SIG-M5 treated with dmso at 0.1 percent for 504 hours (cell line): Measurements from ENCODE around the gene CYP4F3.
A peak's percentile ranks its signal among the peaks of the same experiment; 100 is the strongest.
"Not testable (repeated sequence)": the region's sequence is repeated elsewhere in the genome, so short reads cannot be mapped to it uniquely, and the experiment has no call there.

Source experiments
- DNase-seq: peaks from one replicate; lab custom pipeline; 2025; ENCODE audit not compliant: unreplicated experiment; lab: John Stamatoyannopoulos, UW

The CYP4F3 gene

DNA sequence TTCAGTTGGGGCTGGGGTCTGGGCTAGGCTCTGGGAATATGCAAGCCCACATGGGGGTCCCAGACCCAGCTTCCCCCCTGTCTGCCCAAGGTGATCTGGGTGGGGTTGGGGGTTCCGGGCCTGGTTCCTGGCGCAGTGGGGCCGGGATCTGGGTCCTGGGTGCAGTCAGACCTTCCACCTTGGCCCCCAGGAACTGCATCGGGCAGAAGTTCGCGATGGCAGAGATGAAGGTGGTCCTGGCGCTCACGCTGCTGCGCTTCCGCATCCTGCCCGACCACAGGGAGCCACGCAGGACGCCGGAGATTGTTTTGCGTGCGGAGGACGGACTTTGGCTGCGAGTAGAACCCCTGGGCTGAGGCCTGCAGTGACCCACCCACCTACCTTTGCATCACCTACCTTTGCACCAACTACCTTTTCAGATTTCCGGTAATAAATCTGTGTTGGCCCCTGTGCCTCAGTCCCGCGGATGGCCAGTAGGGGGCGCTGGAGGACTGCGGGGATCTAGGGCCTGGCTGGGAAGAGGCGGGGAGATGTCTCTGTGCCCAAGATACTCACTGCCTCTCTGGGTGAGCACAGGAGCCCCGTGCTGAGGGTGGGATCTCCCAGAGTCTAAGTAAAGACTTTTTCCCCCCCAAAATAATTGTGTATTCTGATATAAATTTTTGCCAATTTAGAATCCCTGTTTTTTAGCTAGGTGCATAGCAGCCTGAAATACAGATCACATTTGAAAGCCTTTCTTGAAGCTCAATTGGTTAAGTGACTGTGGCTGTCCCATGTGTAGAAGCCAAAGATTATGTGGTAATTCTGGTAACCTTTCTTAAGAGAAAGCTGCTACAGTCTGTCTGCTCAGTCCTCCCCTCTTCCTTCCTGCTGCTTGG lies 11.5 kb upstream of the CYP4F3 start:
- peak; percentile 50 for DNase-seq

DNA sequence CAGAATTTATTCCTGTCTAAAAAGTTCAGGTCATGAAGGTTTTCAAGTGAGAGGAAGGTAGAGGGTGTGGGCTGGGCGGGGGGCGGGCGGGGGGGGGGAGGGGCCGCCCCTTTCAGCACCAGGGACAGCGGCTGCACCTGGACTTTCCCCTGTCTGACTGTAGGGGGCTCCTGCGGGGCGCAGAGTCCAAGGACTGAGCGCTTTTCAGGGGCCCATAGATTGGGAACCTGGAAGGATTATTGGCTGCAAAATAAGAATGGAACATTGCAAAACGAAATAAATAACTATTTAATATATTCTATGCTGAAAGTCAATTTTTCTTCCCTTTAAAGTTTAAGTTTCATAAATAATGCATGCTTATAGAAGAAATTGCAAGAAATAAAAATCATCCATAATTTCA lies 8.9 kb upstream of the CYP4F3 start:
- peak; percentile 12 for DNase-seq

DNA sequence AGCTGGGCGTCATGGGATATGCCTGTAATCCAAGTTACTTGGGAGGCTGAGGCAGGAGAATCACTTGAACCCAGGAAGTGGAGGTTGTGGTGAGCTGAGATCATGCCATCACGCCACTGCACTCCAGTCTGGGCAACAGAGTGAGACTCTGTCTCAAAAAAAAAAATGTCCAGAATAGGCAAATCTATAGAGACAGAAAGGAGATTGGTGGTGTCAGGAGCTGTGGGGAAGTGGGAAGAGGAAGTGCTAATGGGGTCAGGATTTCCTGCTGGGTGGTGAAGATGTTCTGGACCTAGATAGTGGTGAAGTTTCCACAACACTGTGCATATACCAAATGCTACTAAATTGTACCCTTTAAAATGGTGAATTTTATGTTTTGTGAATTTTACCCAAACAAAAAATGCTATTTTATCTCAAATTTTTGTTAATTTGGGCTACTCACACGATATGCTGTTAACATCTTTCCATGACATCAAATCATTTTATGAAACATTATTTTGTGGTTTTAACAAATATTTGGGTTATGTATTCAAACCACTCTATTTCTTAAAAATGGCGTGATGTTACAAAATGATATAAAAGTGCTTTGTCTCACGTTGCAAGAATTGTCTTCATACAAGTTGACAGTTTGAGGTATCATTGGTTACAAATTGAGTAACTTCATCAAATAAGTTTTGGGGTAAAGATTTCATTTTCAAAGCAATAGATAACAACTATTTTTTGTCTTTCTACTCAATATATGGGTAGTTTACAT lies 7.4 kb upstream of the CYP4F3 start:
- peak; percentile 43 for DNase-seq

DNA sequence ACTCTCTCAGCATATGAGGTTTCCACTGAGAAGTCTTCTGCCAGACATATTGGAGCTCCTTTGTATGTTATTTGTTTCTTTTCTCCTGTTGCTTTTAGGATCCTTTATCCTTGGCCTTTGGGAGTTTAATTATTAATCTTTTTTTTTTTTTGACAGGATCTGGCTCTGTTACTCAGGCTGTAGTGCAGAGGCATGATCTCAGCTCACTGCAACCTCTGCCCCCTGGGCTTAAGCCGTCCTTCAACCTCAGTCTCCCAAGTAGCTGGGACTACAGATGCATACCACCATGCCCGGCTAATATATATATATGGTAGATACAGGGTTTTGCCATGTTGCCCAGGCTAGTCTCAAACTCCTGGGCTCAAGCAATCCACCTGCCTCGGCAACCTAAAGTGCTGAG lies 6.6 kb upstream of the CYP4F3 start:
- no peak for DNase-seq

DNA sequence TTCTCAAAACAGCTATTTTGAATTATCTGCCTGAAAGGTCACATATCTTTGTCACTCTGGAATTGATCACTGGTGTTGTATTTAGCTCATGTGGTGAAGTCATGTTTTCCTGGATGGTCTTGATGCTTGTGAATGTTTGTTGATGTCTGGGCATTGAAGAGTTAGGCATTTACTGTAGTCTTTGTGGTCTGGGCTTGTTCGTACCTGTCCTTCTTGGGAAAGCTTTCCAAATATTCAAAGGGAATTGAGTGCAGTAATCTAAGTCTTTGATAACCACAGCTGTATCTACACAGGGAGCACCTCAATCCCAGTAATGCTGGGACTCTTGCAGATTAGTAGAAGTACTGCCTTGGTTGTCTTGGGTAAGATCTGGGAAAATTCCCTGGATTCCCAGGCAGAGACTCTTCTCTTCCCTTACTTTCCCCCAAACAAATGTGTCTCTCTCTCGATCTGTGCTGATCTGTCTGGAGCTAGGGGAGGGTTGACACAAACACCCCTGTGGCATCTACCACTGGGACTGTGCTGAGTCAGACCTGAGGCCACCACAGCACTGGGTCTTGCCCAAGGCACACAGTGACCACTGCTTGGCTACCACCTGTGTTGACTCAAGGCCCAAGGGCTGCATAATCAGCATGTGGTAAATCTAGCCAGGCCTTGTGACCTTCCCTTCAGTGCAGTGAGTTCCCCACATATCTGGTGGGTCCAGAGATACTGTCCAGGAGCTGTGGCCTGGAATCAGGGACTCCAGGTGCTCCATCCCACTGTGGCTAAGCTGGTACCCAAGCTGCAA lies 5.5 kb upstream of the CYP4F3 start:
- no peak for DNase-seq

DNA sequence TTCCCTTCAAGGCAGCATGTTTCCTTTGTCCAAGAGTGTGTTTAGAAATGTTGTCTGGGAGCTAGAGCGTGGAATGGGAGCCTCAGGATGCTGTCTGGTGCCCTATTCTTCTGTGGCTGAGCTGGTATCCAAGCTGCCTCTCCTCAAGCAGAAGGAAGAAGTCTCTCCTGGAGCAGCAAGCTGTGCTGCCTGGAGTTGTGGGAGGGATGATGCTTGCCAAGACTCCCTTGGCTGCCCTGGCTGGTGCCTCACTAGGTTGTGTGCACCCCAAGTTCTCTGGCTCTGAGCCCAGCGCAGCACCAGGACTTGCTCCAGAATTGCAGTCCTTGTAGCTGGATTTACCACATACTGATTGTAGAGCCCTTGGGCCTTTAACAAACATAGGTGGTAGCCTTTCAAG lies 4.7 kb upstream of the CYP4F3 start:
- no peak for DNase-seq

DNA sequence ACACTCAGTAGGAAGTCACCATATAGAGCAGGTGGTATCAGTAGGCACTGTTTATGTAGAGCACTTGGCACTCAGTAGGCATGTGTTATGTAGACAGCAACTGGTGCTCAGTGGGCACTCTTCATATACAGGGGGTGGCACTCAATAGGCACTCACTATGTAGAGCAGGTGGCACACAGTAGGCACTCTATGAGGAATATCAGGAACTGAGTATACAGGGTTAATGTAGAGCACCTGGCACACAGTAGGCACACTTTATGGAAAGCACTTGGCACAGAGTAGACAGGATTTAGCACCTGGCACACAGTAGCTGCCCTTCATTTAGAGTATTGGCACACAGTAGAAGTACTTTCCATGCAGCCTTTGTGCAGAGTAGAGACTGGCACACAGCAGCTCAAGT lies 1.1 kb upstream of the CYP4F3 start:
- no peak for DNase-seq

DNA sequence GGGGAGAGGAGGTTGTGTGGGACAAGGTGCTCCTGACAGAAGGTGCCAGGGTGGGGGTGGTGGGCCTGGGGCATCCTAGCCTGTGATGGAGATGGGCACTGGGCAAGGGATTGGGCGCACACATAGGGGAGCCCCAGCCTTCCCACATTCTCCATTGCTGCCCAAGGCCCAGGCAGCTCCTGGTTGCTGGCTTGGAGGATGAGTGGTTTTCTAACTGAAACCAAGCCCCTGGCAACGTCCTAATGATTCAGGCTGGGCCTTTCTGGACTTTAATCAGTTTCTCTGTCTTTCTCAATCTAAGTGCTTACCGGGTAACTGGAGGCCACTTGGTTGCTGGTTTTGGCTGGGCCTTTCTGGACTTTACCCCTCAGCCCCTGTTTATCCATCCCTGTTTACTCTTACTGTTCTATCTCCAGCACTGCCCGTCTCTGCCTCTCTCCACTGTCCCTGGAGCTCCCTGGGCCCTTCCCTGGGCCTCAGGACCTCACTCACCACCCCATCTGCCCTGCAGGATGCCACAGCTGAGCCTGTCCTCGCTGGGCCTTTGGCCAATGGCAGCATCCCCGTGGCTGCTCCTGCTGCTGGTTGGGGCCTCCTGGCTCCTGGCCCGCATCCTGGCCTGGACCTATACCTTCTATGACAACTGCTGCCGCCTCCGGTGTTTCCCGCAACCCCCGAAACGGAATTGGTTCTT lies 354 bp downstream of the CYP4F3 start:
- no peak for DNase-seq

DNA sequence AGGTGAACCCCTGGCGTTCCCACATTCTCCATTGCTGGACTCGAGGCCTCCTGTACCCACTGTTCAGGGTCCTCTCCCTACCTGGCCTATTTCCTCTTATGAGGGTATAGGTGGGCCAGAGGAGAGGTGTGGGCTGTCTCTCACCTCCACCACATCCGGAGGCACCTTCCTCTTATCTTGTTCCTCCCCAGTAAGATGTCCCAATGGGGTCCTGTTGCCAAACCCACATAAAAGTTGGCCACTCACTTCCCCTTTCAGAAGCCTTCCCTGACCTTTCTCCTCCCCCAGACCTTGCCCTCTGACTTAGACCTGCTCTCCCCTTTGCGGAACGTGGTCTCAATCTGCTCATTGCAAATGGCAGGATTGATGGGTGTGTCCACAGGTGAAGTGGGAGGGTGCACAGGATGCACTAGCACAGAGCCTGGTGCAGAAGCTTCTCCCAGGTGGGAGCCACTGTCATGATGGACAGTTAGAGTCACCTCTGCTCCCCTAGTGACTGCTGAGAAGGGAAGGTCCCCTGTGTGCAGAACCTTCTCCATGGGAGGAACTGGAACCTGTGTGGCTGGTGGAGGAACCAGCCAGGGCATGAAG lies 1.3 kb downstream of the CYP4F3 start:
- DNase-seq, result peak; percentile 17

DNA sequence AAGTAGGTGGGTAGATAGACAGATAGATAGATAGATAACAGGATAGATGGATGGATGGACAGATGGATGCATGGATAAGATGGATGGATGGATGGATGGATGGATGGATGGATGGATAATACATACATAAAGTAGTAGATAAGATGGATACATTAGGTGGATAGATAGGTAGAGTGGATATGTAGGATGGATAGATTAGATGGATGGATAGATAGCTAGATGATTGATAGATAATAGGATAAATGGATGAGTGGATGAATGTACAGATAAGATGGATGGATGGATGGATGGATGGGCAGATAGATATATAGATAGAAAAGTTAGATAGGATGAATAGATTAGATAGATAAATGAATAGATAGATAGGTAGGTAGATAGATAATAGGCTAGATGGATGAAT lies 2.1 kb downstream of the CYP4F3 start:
- DNase-seq, result no peak

DNA sequence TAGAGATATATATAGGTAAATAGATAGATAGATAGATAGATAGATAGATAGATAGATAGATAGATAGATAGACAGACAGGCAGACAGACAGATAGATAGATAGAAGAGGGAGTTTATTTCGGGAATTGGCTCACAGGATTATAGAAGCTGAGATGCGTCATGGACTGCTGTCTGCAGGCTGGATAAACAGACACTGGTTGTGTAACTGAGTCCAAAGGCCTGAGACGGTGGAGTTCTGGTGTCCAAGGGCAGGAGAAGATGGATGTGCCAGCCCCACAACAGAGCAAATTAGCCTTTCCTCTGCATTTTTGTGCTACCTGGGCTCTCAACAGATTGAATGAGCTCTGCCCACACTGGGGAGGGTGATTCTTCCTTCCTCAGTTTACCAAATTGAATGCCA lies 2.7 kb downstream of the CYP4F3 start:
- no peak for DNase-seq

DNA sequence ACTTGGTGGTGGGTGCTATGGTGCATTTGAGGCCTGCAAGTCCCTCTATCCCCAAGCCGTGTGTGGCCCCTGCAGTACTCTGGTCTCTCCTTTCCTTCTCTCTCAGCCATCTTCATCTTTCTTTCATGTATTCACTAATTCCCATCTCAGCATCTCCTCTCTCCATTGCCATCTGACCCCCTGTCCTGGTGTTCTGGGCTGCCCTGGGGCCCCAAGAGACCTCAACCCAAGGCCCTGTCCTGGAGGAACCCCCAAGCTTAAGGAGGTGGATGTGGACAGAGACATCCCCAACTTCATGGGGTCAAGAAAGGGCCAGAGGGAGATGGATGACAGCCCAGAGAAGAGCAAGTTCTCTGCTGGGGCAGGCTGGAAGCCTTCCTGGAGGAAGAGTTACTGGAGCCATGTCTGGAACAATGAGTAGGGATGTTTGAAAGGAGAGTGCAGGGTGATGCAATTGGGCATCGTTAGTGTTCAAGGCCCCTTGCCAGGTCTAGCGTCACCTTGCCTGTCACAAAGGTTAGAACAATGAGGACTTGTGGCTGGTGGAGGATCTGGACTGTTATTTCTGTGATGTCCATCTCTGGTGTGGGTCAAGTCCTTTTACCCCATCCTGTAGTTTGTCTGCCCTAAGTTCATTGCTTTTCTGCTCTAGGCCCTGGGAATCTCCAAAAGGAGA lies 3.5 kb downstream of the CYP4F3 start:
- DNase-seq, result no peak

DNA sequence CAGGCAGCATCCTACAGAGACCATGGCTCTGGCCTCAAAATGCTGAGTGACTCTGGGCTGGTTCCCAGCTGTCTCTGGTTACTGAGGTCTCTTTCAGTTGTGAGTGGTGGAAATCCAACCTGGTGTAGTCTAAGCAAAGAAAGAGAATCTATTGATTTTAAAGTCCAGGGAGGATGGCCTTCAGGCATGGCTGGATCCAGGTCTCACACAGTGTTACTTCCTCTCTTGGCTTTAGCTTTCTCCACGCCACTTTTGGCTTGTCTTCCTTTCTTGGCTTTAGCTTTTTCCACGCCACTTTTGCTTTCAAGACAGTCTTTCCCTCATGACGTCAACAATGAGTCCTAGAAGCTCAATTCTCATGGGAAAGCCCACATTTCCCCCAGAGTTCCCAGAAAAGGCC lies 4.1 kb downstream of the CYP4F3 start:
- no peak for DNase-seq

DNA sequence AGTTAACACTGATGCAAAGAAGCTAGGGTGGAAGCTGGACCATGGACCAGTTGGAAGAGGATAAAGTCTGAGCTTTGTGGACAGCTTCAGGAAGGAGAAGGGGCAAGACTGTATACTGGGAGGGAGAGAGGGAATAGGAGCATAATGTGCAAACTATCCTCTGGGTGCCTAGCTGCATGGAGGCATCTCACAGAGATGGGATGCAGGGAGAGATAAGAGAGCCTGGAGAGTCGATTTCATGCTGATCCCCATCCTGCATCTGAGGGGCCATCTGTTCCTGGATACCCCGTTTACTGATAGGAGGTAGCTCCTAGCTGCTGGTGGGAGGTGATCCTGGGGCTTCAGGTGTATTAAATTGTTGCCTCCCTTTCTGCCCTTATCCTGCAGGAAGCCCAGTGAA lies 8.8 kb downstream of the CYP4F3 start:
- no peak for DNase-seq

DNA sequence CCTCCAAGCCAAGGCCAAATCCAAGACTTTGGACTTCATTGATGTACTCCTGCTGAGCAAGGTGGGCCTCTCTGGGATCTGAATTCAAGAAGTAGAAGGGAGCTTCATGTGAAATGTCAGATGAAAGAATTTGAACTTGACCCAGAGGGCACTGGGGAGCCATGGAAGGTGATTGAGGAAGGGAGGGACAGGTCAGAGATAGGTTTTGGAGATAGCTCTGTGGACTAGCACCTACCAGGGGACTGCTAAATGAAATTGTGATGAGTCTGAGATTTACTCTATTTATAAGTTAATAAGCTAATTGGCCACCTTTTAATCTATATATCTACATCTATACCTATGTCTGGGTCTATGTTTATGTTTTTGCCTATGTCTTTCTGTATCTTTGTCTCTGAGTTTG lies 9.4 kb downstream of the CYP4F3 start:
- DNase-seq, result not testable (repeated sequence)

DNA sequence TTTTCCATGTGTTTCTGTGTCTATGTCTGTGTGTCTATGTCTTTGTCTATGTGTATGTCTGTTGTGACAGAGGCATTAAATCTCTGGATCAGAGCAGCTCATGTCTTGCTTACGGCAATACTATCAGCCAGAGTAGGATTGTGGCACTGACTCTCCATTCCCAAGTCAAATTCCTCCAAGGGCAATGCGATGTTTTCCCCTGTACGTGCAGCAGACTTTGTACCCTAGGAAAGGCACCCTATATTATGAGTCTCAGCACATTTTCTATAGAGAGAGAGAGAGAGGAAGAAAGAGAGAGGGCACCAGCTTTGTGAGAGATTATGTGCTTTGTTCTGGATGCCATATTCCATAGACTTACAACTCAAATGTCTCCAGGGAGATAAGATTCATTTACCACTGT lies 11.1 kb downstream of the CYP4F3 start:
- DNase-seq, result no peak

DNA sequence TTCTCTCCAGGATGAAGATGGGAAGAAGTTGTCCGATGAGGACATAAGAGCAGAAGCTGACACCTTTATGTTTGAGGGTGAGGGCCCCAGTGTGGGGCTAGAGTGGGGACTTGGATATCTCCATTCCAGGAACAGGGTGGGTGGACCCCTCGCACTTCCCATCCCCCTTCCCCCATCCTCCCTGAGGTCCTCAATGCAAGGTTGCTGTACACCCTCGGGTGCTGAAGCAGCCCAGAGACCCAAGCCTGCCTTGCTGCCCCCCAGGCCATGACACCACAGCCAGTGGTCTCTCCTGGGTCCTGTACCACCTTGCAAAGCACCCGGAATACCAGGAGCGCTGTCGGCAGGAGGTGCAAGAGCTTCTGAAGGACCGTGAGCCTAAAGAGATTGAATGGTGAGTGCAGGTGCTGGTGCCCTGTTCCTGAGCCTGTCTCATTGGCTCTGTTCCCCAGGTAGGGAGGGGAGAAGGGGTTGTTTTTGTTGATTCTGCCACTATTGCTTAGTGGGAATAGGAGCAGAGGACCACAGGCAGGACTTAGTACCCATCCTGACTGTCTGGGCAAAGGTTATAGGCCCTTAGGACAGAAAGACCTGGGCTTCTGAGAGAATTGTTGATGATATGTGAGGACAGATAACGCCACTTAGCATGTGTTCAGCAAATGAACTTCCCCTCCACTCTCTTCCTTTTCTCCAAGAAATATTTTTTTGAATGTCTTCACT lies 12.0 kb downstream of the CYP4F3 start:
- DNase-seq, result no peak

DNA sequence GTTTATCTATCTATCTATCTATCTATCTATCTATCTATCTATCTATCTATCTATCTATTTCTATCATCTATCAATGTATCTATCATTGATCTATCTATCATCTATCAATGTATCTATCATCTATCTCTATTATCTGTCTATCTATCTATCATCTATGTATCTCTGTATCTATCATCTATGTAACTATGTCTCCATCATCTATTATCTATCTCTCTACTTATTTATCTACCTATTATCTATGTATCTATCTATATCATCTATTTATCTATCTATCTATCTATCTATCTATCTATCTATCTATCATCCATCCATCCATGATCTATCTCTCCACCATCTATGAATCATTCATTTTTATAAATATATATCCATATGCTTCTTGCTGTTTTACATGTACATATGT lies 15.8 kb downstream of the CYP4F3 start:
- no peak for DNase-seq

DNA sequence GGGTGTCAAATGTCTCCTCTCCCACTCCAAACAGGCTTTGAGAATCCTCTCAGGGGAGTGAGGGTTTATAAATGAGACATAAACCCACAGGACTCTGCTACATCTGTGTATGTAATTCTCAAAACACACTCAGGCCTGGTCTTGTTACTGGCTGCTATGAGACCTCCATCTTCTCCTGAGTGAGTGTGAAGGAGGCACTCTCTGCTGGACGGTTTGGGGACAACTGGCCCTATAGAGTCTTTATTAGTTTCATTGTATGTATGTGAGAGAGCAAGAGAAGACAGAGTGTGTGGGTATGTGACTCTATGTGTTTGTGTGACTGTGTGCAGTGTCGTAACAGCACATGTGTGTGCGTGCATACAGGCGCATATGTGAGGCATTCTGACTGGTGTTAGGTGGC lies 22.6 kb downstream of the CYP4F3 start:
- DNase-seq, result no peak
